Activated T-cell treated with anti-CD3 and anti-CD28 coated beads for 48 hours (primary cell): ENCODE measurements around the gene AATK.

Experiments used
- DNase-seq: peaks from one replicate; pipeline ENCODE4 v3.0.0-alpha.2; 2020; ENCODE audit warnings: low read depth

The AATK gene

DNA sequence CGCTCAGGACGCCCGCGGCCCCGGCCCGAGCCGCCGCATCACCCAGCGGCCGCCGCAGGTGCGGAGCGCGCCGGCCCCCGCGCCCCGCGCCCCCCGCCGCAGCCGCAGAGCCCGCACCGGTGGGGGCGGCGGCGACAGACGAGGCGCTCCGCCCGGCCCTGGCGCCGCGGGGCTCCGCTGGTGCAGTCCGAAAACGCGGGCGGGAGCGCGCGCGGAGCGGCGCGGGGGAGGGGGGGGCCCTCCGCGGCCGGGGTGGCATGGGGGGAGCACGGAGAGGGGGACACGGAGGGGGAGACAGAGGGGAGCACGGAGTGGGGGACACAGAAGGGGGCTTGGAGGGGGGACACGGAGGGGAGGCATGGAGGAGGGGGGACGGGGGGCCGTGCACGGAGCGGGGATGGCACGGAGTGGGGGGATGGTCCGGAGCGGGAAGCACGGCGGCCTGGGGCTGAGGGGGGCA, at the start of gene AATK:
Gene AATK, minus strand, starts transcription at position 189 of the 460 bp plus-strand sequence. CDS start 229 bp downstream, outside the sequence.
- DNase-seq = no peak

- DNase-seq = no peak
These were observed 48.0 kb upstream of the AATK start for GRCh38 chr17:81213978-81214377.

GRCh38 chr17:81212365-81212764, 46.3 kb upstream of the AATK start:
- DNase-seq = no peak

DNA sequence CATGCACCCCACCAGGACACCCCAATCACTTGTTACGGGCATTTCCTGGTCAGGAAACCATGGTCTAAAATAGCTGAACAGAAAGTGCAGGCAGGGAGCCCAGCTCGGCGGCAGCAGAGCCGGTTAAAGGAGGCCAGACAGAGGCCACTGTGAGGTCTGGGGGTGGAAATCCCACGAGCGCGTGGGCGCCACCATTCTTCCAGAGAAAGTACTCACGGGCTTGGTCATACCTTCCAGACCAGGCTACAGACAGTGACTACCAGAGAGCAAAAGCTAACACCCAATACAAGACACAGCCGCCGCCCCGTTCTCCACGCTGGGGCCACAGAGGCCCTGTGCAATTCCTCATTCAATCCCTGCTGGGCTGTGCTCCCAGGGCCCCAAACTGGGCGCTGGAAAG, 44.8 kb upstream of the AATK start:
- no peak for DNase-seq

DNA sequence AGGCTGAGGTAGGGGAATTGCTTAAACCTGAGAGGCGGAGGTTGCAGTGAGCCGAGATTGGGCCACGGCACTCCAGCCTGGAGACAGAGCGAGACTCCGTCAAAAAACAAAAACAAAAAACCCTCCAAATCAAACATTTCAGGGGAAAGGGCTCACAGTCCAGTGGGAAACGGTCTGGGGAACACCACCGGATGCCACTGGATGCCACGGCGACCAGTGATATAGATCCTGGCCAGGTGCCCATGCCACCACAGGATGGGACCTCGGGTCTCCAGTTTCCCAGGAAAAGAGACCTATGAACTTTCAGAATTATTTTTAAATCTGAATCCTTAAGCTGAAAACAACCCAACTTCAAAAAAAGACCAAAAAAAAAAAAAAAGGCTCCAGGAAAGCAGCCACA, 44.4 kb upstream of the AATK start:
- no peak for DNase-seq

- no peak for DNase-seq
These were observed 43.1 kb upstream of the AATK start for GRCh38 chr17:81209141-81209540.

DNA sequence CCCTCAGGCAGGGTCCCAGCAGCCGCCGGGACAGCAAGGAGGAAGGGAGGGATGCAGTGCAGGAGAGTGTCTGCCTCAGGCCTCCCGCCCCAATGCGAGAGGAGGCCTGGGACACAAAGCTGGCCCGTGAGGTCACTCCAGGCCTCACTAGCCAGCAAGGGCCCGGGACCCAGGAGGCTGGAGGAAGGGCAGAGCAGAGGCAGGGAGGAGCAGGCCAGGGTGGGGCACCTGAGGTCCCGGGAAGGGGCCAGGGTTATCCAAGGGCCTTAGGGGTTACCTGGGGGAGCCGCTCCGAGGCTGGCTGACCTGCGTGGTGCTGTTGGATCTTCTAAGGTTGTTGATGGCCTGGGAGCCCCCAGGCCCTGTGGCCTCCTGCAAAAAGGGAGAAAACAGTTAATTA, 42.6 kb upstream of the AATK start:
- no peak for DNase-seq

GRCh38 chr17:81207610-81208581, 41.9 kb upstream of the AATK start:
- DNase-seq = no peak

DNA sequence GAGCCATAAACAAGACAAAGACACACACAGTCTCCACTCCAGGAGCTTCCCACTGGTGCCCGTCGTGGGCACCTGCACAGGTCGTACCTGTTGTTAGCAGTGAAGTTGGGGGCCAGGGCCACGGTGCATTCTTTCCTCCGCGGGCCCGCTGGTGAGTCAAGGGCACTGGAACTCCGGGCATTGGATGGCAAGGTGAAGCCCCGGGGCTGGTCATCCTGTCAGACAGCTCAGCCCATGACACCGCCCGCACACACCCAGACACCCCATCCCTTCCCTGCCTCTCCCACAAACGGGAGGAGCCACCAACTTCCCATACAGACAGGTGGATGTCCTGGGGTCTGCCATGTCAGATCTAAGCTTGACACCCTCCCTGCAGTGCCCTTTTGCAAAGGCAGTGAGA, 40.6 kb upstream of the AATK start:
- no peak for DNase-seq

- DNase-seq = no peak
These were observed 40.1 kb upstream of the AATK start for GRCh38 chr17:81206166-81206565.

GRCh38 chr17:81204578-81204977, 38.6 kb upstream of the AATK start:
- DNase-seq = no peak

GRCh38 chr17:81203136-81203535, 37.1 kb upstream of the AATK start:
- no peak for DNase-seq

DNA sequence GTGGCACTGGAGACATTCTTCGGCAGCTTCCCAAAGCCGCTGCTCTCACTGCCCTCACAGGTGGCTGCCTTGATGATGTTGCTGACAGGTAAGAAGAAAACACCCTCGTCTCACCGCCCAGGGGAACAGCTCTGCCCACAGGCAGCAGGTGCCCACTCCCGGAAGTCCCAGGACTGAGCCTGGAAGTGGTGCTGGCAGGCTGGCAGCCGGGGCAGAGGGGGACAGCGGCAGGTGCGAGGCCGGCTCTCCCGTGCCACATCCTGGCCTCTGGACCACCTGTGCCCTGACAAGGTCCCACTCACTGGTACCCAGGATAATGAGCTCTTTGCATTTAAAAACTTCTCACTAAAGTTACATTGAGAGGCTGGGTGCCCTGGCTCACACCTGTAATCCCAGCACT, 36.3 kb upstream of the AATK start:
- DNase-seq = no peak

DNA sequence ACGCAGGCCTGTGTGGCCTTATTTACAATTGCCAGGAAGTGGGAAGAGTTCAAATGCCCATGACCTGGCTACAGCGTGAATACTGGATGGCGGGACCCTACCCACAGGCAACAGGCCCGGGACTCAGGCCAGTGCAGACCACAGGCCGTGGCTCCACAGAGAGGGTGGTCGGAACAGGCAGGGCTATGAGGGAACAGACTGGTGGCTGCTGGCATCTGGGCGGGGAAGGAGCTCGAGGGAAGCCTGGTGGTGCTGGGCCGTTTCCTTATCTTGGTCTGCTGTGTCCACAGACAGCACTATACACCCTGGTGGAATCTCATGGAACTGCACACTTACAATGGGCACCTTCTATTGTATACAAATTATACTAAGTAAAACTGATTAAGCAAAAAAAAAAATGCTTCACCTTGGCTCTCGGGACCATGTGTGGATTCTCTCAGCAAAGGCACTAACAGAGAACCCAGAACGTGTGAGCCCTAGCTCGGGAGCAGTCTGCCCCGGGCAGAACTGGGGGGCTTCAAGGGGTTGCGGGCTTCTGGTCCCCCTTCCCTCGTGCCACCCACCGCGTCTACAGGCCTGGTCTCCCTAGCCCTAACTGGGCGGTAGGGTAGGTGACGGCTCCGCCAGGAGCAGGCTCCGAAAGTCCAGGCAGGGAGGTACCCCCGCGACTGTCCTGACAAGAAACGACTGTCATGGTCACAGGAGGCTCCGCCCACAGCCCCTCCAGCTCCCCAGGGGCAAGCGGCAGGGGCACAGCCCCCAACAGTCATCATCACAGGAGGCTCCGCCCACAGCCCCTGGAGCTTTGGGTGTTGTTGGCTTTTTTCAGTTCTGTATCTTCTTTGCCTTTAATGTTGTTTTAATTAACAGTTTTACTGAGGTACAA, 34.9 kb upstream of the AATK start:
- no peak for DNase-seq

DNA sequence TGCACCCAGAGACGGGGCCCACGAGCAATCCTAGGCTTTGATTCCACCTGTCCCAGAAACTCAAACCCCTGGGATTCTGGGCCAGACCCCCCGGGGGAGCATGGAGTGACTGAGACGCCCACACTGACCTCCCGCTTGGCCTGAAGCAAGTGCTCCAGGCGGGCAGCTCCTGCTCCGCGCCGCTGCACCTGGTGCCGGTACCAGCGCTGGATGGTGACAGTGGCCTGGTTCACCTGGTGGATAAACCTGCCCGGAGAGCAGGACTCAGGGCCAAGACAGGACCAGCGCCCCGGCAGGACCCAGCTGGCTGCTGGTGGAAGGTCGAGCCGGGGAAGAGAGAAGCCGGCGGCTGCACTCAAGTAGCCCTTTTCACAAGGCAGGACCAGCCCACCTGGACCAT, 34.2 kb upstream of the AATK start:
- DNase-seq = no peak

- no peak for DNase-seq
These were observed 33.4 kb upstream of the AATK start for GRCh38 chr17:81199482-81199830.

- DNase-seq = no peak
These were observed 32.9 kb upstream of the AATK start for GRCh38 chr17:81198826-81199481.

GRCh38 chr17:81197831-81198490, 31.9 kb upstream of the AATK start:
- no peak for DNase-seq

- no peak for DNase-seq
These were observed 31.4 kb upstream of the AATK start for GRCh38 chr17:81197409-81197795.

DNA sequence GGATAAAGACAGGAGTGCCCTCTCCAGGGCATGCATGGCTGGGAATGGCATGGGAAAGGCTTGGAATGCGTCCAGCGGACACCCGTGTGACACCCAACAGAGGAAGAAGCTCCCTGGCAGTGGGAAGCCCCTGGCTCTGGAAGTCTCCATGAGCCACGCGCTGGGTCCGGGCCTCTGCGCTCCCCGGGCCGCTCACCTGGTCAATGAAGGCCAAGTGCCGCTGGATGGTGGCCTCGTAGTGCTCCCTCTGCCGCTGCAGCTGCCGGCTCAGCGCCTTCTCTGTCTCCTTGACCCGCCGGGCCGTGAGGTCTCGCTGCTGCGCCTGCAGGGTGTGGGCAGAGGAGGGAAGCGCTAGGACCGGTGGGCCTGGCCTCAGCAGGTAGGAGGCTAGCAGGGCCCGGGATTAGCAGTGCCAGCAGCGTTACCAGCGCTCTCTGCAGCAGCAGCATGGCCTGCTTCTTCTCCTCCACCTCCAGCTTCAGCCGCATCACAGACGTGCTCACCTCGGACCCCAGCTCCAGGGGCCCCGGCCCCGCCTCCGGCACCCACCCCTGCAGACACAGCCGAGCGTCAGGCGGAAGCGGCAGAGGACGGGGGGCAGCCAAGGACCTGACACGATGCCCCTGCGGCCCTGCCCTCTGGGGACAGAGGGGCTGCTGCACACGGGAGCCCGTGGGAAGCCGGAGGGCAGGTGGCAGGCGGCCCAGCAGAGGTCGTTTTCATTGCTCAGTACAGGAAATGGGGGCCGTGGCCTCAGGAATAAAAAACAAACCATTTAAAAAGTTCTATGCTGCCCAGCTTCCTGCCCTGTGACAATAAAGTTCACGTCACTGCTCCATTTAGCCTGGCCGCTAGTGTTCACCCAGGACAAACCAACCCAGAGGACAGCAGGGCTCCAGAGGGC, 30.7 kb upstream of the AATK start:
- no peak for DNase-seq
